Heart left ventricle (tissue), 16 donors: ENCODE measurements around the gene DUSP5. TPM values are rescaled to one million over a fixed set of nuclear protein-coding genes. Genes with fewer than 3 reads are reported as not detected.

ENCODE experiments used
- ATAC-seq, 4 donors: fragments of 200-7000 bp; cut with Tn5 transposase; one replicate each; pipeline ENCODE4 v1.9.1; 2020 to 2022; ENCODE audit warnings: moderate library complexity in 4 of 4, mild to moderate bottlenecking in 3 of 4, moderate number of reproducible peaks in 1 of 4
- DNase-seq, 5 donors: peaks; one replicate each; pipeline ENCODE4 v3.0.0-alpha.2; 2020
- H3K27ac ChIP-seq, 12 donors: fragments of 200-600 bp; sonication (generic) in 4 of 12; one replicate each; pipeline versions ENCODE4 v1.5.0 to v1.8.0; 2016 to 2022; ENCODE audit warnings: mild to moderate bottlenecking in 2 of 12
- H3K27me3 ChIP-seq, 9 donors: fragments of 200-600 bp; sonication (generic) in 2 of 9; one replicate each; pipeline versions ENCODE4 v1.5.1 to v1.8.0; 2016 to 2022; ENCODE audit warnings: mild to moderate bottlenecking in 3 of 9
- H3K36me3 ChIP-seq, 9 donors: fragments of 200-600 bp; sonication (generic) in 2 of 9; one replicate each; pipeline versions ENCODE4 v1.5.0 to v1.8.0; 2018 to 2022; ENCODE audit warnings: mild to moderate bottlenecking in 2 of 9
- H3K4me1 ChIP-seq, 12 donors: fragments of 200-600 bp; sonication (generic) in 4 of 12; one replicate each; pipeline versions ENCODE4 v1.5.0 to v1.8.0; 2016 to 2022; ENCODE audit warnings: mild to moderate bottlenecking in 3 of 12
- H3K4me3 ChIP-seq, 12 donors: fragments of 200-600 bp; sonication (generic) in 4 of 12; one replicate each; pipeline versions ENCODE4 v1.5.0 to v1.8.0; 2017 to 2022; ENCODE audit warnings: mild to moderate bottlenecking in 9 of 12, moderate library complexity in 4 of 12
- H3K9me3 ChIP-seq, 12 donors: fragments of 200-600 bp; sonication (generic) in 4 of 12; one replicate each; pipeline versions ENCODE4 v1.5.0 to v1.8.0; 2016 to 2022; ENCODE audit warnings: mild to moderate bottlenecking in 1 of 12
- CTCF ChIP-seq, 12 donors: fragments of 200-600 bp; sonication (generic) in 4 of 12; IDR thresholded peaks; one replicate each; pipeline versions ENCODE4 v1.5.0 to v1.8.0; 2018 to 2022; ENCODE audit warnings: antibody characterized with exemption in 12 of 12, mild to moderate bottlenecking in 5 of 12
- POLR2A ChIP-seq, 2 donors: fragments of 450-650 bp; IDR thresholded peaks; one replicate each; pipeline ENCODE4 v1.6.1; 2017; ENCODE audit warnings: antibody characterized with exemption in 2 of 2, mild to moderate bottlenecking in 2 of 2, moderate library complexity in 2 of 2
- WGBS, 4 donors: extraction: QIAGEN DNeasy Blood & Tissue Kit in 2 of 4; methylation state at CpG; one replicate each; pipeline versions ENCODE4 v1.1.5 to v1.1.7; 2013 to 2018; 5-methylcytosine and 5-hydroxymethylcytosine counted together
- intact Hi-C, 10 donors: fragments of 100-400 bp; cut with DNase I; formaldehyde crosslinking; loops; one replicate each; pipeline versions ENCODE4 v1.11.1 to v1.14.2; 2022
- polyA plus RNA-seq, 2 donors: library from polyadenylated mRNA; stranded (reverse); fragments of 200-250 nt; gene quantifications; one replicate each; pipeline ENCODE4 v1.2.3, GENCODE V29; 2013
- total RNA-seq, 9 donors: library from RNA; depleted of rRNA in 2 of 9; stranded (reverse); fragments of >200 nt in 2 of 9; fragmentation: NEBNext Ultra II Directional in 3 of 9; extraction: Animal tissue kit (Norgen Biotek cat#: 25700) in 3 of 9; gene quantifications; one replicate each; pipeline versions ENCODE4 v1.1.0 to v1.2.4, GENCODE V29; 2016 to 2023
- donor health status: ischemic (EF 13 %, LVEDD 7.1; RV severe dilation, severe dysfunction).
- donor health status: healthy with polysubstance abuse.
- donor health status: DM: no; HTN: yes; CAD: no.
- donor health status: DM: no; HTN: no; CAD: no.
- donor health status: ischemic (EF 25% LVEDD 6.9; RV normal size, moderate dysfunction).
- donor health status: ischemic (EF 25% LVEDD 5.7; RV mildly dilated, moderate dysfunction).
- donor health status: healthy.
- donor health status: DM: yes; HTN: yes; CAD: no.
- donor health status: ischemic (EF 35%, LVEDD 5.7; RV mildly dilated, moderate dysfunction).
- donor health status: nonischemic (EF 11% LVEDD 7.7; RV severe dilation, severe dysfunction).
- donor health status: DM: yes; HTN: yes; CAD: no.
- donor health status: PGD.
- donor health status: ischemic (EF 29% LVEDD 5.4; RV normal size, mild dysfunction).
- donor health status: nonischemic (EF 23%, LVEDD 6.1; RV moderate dilation, normal function).

Gene DUSP5
- total and polyA plus RNA-seq, 11 donors: 3.5 to 42.7 (median 16.1) TPM

- WGBS, 4 donors: 38 to 58% (median 41%) methylated on average over 25 of the region's 25 CpGs
- Histone ChIP-seq H3K27ac (peak overlapping the region in 11 of 12 donors; percentile 90 to 98 (median 95)), H3K27me3 (no peaks in the 10 kb centered on the region), H3K9me3 (no peaks in the 10 kb centered on the region), H3K36me3 (no peaks in the 10 kb centered on the region), H3K4me3 (peak overlapping the region in 11 of 12 donors; percentile 58 to 97 (median 83)), H3K4me1 (peaks cover 0 to 59% (median 25%) of the 10 kb centered on the region in 12 donors)
- intact Hi-C loops: loop anchor here in 7 of 10 donors (2.0 to 10.0 kb wide), 9 partner anchors 41 to 359 kb away; no protein-coding TSS in a partner anchor
- TF ChIP-seq POLR2A (IDR thresholded peaks at IDR 0.05): no peak
- peak in 2 of 4 donors; percentile 4 to 33 for ATAC-seq
- DNase-seq: peak in 4 of 5 donors; percentile 51 to 71 (median 60)
These were observed 1.8 kb upstream of the DUSP5 start for GRCh38 chr10:110495731-110496552.

- H3K27ac ChIP-seq: peak overlapping the region; percentile 78 to 98 (median 94)
- TF ChIP-seq CTCF (IDR thresholded peaks at IDR 0.05) (no peak), POLR2A (IDR thresholded peaks at IDR 0.05) (no peak)
- intact Hi-C loops: loop anchor here in 7 of 10 donors (2.0 to 10.0 kb wide), 9 partner anchors 41 to 359 kb away; no protein-coding TSS in a partner anchor
- no peaks in the 10 kb centered on the region for H3K9me3 ChIP-seq
- H3K4me3 ChIP-seq: peak overlapping the region; percentile 46 to 97 (median 83)
- no peak for ATAC-seq
- H3K27me3 ChIP-seq: no peaks in the 10 kb centered on the region
- no peak for DNase-seq
- H3K36me3 ChIP-seq: no peaks in the 10 kb centered on the region
- H3K4me1 ChIP-seq: peaks cover 3 to 61% (median 31%) of the 10 kb centered on the region in 12 donors
- 11 to 17% (median 14%) methylated on average over 19 to 22 of the region's 22 CpGs for WGBS, 4 donors
These were observed 912 bp upstream of the DUSP5 start for GRCh38 chr10:110496553-110497437.

- H3K9me3 ChIP-seq: no peaks in the 10 kb centered on the region
- DNase-seq (peak; percentile 51 to 80 (median 64)), ATAC-seq (peak in 1 of 4 donors; percentile 2)
- intact Hi-C loops: loop anchor here in 7 of 10 donors (2.0 to 10.0 kb wide), 11 partner anchors 39 to 361 kb away; no protein-coding TSS in a partner anchor
- H3K4me3 ChIP-seq: peak overlapping the region; percentile 51 to 97 (median 83)
- H3K27me3 ChIP-seq: no peaks in the 10 kb centered on the region
- peak overlapping the region; percentile 78 to 98 (median 94) for H3K27ac ChIP-seq
- TF ChIP-seq CTCF (IDR thresholded peaks at IDR 0.05) (peak in 1 of 12 donors; percentile 4), POLR2A (IDR thresholded peaks at IDR 0.05) (no peak)
- H3K4me1 ChIP-seq: peaks cover 15 to 68% (median 43%) of the 10 kb centered on the region in 12 donors
- H3K36me3 ChIP-seq: peaks cover 0 to 3% (median 0%) of the 10 kb centered on the region in 9 donors
- 1 to 2% (median 2%) methylated on average over 55 to 107 of the region's 107 CpGs for WGBS, 4 donors
These were observed 627 bp downstream of the DUSP5 start for GRCh38 chr10:110498087-110498981.
